T-cell (primary cell): ENCODE measurements around the gene TNNT1. TPM values are rescaled to one million over a fixed set of nuclear protein-coding genes. Genes with fewer than 3 reads are reported as not detected.
"Not testable (repeated sequence)": the region's sequence is repeated elsewhere in the genome, so short reads cannot be mapped to it uniquely, and the experiment has no call there.

Experiments used
- ATAC-seq, 4 experiments: fragments of 200-7000 bp in 3 of 4; fragments of 150-1000 bp in 1 of 4; cut with Tn5 transposase; replicated peaks in 1 of 4; 1 replicate in 3 of 4; 2 replicates in 1 of 4; pipeline ENCODE4 v1.10.0; 2021; ENCODE audit warnings: moderate library complexity in 3 of 4, mild to moderate bottlenecking in 2 of 4, moderate number of reproducible peaks in 1 of 4
- CTCF ChIA-PET, 2 donors: fragments of 300-600 bp; sonication (Branson Sonifier 250); formaldehyde crosslinking; loops; one replicate each; lab custom pipeline; 2022; ENCODE audit warnings: antibody characterized with exemption in 2 of 2; lab: Charles Lee
- POLR2A ChIA-PET, 2 donors: fragments of 300-600 bp; sonication (Branson Sonifier 250); formaldehyde crosslinking; loops; one replicate each; lab custom pipeline; 2022; ENCODE audit warnings: antibody characterized with exemption in 2 of 2; lab: Charles Lee
- DNase-seq, 35 experiments: peaks; one replicate each; pipeline versions ENCODE4 v3.0.0 to v3.0.0-alpha.2; 2013 to 2023
- H3K27ac ChIP-seq: one replicate; pipeline ENCODE4 v1.5.1; 2013; ENCODE audit warnings: low read length
- H3K27me3 ChIP-seq, 2 experiments: replicated peaks in 1 of 2; 1 replicate in 1 of 2; 2 replicates in 1 of 2; pipeline versions ENCODE4 v1.6.1 to v1.7.0; 2013; ENCODE audit warnings: low read length in 1 of 2, mixed read lengths in 1 of 2; ENCODE audit not compliant: control insufficient read depth in 2 of 2, insufficient read depth in 2 of 2; ENCODE audit errors: extremely low read depth in 1 of 2
- H3K36me3 ChIP-seq, 2 donors: 1 replicate in 1 of 2; 2 replicates in 1 of 2; pipeline versions ENCODE4 v1.6.1 to v1.7.0; 2013; ENCODE audit warnings: low read length in 1 of 2; ENCODE audit not compliant: control insufficient read depth in 2 of 2, insufficient read depth in 1 of 2; ENCODE audit errors: extremely low read depth in 1 of 2
- H3K4me1 ChIP-seq, 2 experiments: 1 replicate in 1 of 2; 2 replicates in 1 of 2; pipeline versions ENCODE4 v1.6.1 to v1.7.0; 2013; ENCODE audit warnings: low read length in 2 of 2, mixed read lengths in 1 of 2; ENCODE audit not compliant: insufficient read depth in 2 of 2, control insufficient read depth in 1 of 2; ENCODE audit errors: extremely low read depth in 1 of 2
- H3K4me3 ChIP-seq, 2 donors: 1 replicate in 1 of 2; 2 replicates in 1 of 2; pipeline versions ENCODE4 v1.5.1 to v1.7.0; 2013; ENCODE audit warnings: mild to moderate bottlenecking in 2 of 2, low read length in 1 of 2, moderate library complexity in 1 of 2; ENCODE audit not compliant: control insufficient read depth in 1 of 2; ENCODE audit errors: extremely low read depth in 1 of 2
- H3K9me3 ChIP-seq: 2 replicates; pipeline ENCODE4 v1.7.0; 2013
- H3K27ac Mint-ChIP-seq, 2 donors: one replicate each; pipeline ENCODE4 v1.8.0; 2020 to 2021; ENCODE audit warnings: mild to moderate bottlenecking in 2 of 2, mixed read lengths in 2 of 2
- H3K27me3 Mint-ChIP-seq, 2 donors: one replicate each; pipeline ENCODE4 v1.8.0; 2021 to 2022; ENCODE audit warnings: mixed read lengths in 2 of 2
- H3K36me3 Mint-ChIP-seq: one replicate; pipeline ENCODE4 v1.8.0; 2021; ENCODE audit warnings: mixed read lengths
- H3K4me1 Mint-ChIP-seq, 3 donors: one replicate each; pipeline ENCODE4 v1.8.0; 2020 to 2022; ENCODE audit warnings: mixed read lengths in 3 of 3, mild to moderate bottlenecking in 1 of 3
- H3K4me3 Mint-ChIP-seq, 3 donors: one replicate each; pipeline ENCODE4 v1.8.0; 2020 to 2022; ENCODE audit warnings: mild to moderate bottlenecking in 3 of 3, mixed read lengths in 3 of 3, moderate library complexity in 3 of 3
- H3K9me3 Mint-ChIP-seq, 3 donors: one replicate each; pipeline ENCODE4 v1.8.0; 2020 to 2022; ENCODE audit warnings: mixed read lengths in 3 of 3
- WGBS: methylation state at CpG from one replicate; pipeline ENCODE4 v1.1.5; 2013; ENCODE audit warnings: missing lambda C conversion rate; ENCODE audit not compliant: insufficient coverage; 5-methylcytosine and 5-hydroxymethylcytosine counted together
- total RNA-seq, 35 experiments: library from RNA in 6 of 35; stranded (reverse) in 6 of 35; fragments of 120-200 nt in 1 of 35; gene quantifications; one replicate each; pipeline versions ENCODE4 v1.2.1 to v1.2.4 and lab custom pipeline; 2013 to 2026

Gene TNNT1
- total RNA-seq, 5 donors from 2014 or later (not counting 1 experiment from before 2014, with no cell fraction given), result 0.36 to 0.76 TPM; not detected in 3

GRCh38 chr19:55157064-55157908 lies 8.3 kb upstream of the TNNT1 start, which contains the start of gene TNNI3:
Gene TNNI3, minus strand, starts transcription at chr19:55157732. Its CDS starts 143 bp downstream, at chr19:55157589.
- Mint-ChIP-seq H3K36me3 (no peaks in the 10 kb centered on the region), H3K4me3 (peak within 1 kb of the TSS in 1 of 3 donors; percentile 43)
- H3K27me3 ChIP-seq, result peaks cover 0 to 74% of the 10 kb centered on the region in 2 experiments

GRCh38 chr19:55156202-55157063 lies 7.4 kb upstream of the TNNT1 start:
- Mint-ChIP-seq H3K27ac (no peak overlapping the region), H3K9me3 (peaks cover 7 to 15% (median 7%) of the 10 kb centered on the region in 3 donors), H3K36me3 (no peaks in the 10 kb centered on the region), H3K27me3 (peaks cover 18 to 47% of the 10 kb centered on the region in 2 donors), H3K4me1 (peaks cover 25 to 30% (median 29%) of the 10 kb centered on the region in 3 donors), H3K4me3 (peak overlapping the region in 1 of 3 donors; percentile 43)
- H3K27me3 ChIP-seq, result peaks cover 0 to 65% of the 10 kb centered on the region in 2 experiments
- no peaks in the 10 kb centered on the region for H3K36me3 ChIP-seq
- CTCF ChIA-PET, result no interaction called here
- H3K4me3 ChIP-seq, result peak overlapping the region in 1 of 2 donors; percentile 49
- POLR2A ChIA-PET, result no interaction called here
- ATAC-seq, result no peak
- no peak overlapping the region for H3K27ac ChIP-seq
- 16% methylated on average over 19 of the region's 52 CpGs for WGBS
- H3K4me1 ChIP-seq, result peaks cover 3 to 40% of the 10 kb centered on the region in 2 experiments
- peaks cover 3% of the 10 kb centered on the region for H3K9me3 ChIP-seq
- DNase-seq, result peak in 18 of 35 experiments; percentile 3 to 54 (median 32)

More at GRCh38 chr19:55157064-55157908, 8.3 kb upstream of the TNNT1 start, which contains the start of gene TNNI3:
- CTCF ChIA-PET, result no interaction called here
- Mint-ChIP-seq H3K27ac (no peak within 1 kb of the TSS), H3K27me3 (peaks cover 18 to 51% of the 10 kb centered on the region in 2 donors), H3K9me3 (peaks cover under 1 to 6% (median 1%) of the 10 kb centered on the region in 3 donors), H3K4me1 (peaks cover 19 to 24% (median 20%) of the 10 kb centered on the region in 3 donors)
- POLR2A ChIA-PET, result no interaction called here
- Histone ChIP-seq H3K27ac (no peak within 1 kb of the TSS), H3K4me3 (peak within 1 kb of the TSS in 1 of 2 donors; percentile 49), H3K9me3 (no peaks in the 10 kb centered on the region), H3K36me3 (no peaks in the 10 kb centered on the region), H3K4me1 (peaks cover 3 to 34% of the 10 kb centered on the region in 2 experiments)
- ATAC-seq (no peak), DNase-seq (no peak)
- WGBS, result 56% methylated on average over 25 of the region's 39 CpGs

DNA sequence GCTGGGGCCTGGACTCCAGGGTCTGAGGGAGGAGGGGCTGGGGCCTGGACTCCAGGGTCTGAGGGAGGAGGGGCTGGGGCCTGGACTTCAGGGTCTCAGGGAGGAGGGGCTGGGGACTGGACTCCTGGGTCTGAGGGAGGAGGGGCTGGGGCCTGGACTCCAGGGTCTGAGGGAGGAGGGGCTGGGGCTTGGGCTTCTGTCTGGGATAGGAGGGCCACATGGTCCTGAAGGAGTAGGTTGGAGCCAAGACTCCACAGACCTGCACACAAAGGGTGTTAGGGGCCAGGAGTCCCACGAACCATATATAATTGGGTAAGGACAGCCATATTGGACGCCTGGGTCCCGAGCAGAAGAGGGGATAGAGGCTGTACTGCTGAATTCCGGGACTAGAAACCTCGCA lies 6.8 kb upstream of the TNNT1 start:
- H3K36me3 Mint-ChIP-seq, H3K9me3 ChIP-seq, DNase-seq, ATAC-seq, H3K27ac Mint-ChIP-seq, H3K36me3 ChIP-seq, H3K4me3 ChIP-seq, CTCF ChIA-PET, H3K27ac ChIP-seq, POLR2A ChIA-PET: not testable (repeated sequence)
- WGBS, result 19% methylated on average over 5 of the region's 5 CpGs
- Mint-ChIP-seq H3K27me3 (peaks cover 18 to 47% of the 10 kb centered on the region in 2 donors), H3K4me1 (peaks cover 26 to 30% (median 30%) of the 10 kb centered on the region in 3 donors), H3K4me3 (peak overlapping the region in 1 of 3 donors; percentile 43), H3K9me3 (peaks cover 7 to 16% (median 8%) of the 10 kb centered on the region in 3 donors)
- Histone ChIP-seq H3K27me3 (peaks cover 0 to 59% of the 10 kb centered on the region in 2 experiments), H3K4me1 (peaks cover 3 to 34% of the 10 kb centered on the region in 2 experiments)

DNA sequence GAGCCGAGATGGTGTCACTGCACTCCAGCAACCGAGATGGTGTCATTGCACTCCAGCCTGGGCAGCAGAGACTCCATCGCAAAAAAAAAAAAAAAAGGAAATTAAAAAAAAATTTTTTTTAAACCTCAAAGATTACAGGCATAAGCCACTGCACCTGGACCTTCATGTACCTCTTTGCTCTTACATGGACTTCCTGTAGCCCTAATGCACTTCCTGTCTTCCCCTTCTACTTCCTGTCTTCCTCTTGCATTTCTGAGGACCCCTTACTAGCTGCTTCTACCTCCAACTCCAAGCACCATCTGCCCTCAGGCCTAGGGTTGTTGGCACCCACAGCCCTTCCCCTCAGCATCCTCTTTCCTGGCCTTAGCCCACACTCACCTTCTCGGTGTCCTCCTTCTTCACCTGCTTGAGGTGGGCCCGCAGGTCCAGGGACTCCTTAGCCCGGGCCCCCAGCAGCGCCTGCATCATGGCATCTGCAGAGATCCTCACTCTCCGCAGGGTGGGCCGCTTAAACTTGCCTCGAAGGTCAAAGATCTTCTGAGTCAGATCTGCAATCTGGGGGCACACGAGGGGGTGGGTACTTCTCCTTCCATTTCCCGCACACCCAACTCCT lies 4.8 kb upstream of the TNNT1 start:
- Histone ChIP-seq H3K27me3 (peaks cover 0 to 51% of the 10 kb centered on the region in 2 experiments), H3K27ac (no peak overlapping the region), H3K36me3 (no peaks in the 10 kb centered on the region), H3K9me3 (peaks cover 3% of the 10 kb centered on the region), H3K4me1 (peaks cover 3 to 29% of the 10 kb centered on the region in 2 experiments), H3K4me3 (no peak overlapping the region)
- H3K4me3 Mint-ChIP-seq, result peak overlapping the region in 1 of 3 donors; percentile 65
- no peaks in the 10 kb centered on the region for H3K36me3 Mint-ChIP-seq
- ChIA-PET POLR2A (no interaction called here), CTCF (no interaction called here)
- peak overlapping the region; percentile 1 to 44 for H3K27ac Mint-ChIP-seq
- 80% methylated on average over 5 of the region's 12 CpGs for WGBS
- H3K27me3 Mint-ChIP-seq, result peaks cover 23 to 44% of the 10 kb centered on the region in 2 donors
- DNase-seq (no peak), ATAC-seq (no peak)
- H3K9me3 Mint-ChIP-seq, result peaks cover 7 to 16% (median 8%) of the 10 kb centered on the region in 3 donors
- H3K4me1 Mint-ChIP-seq, result peaks cover 23 to 28% (median 24%) of the 10 kb centered on the region in 3 donors

GRCh38 chr19:55152017-55152416 lies 3.0 kb upstream of the TNNT1 start:
- Mint-ChIP-seq H3K9me3 (peaks cover 7 to 16% (median 8%) of the 10 kb centered on the region in 3 donors), H3K27me3 (peaks cover 23 to 41% of the 10 kb centered on the region in 2 donors), H3K4me3 (no peak overlapping the region), H3K4me1 (peaks cover 23 to 26% (median 24%) of the 10 kb centered on the region in 3 donors), H3K36me3 (no peaks in the 10 kb centered on the region), H3K27ac (peak overlapping the region; percentile 85 to 91)
- ChIA-PET CTCF (no interaction called here), POLR2A (no interaction called here)
- DNase-seq (no peak), ATAC-seq (peak in 1 of 4 experiments; percentile 10)
- Histone ChIP-seq H3K9me3 (peaks cover 3% of the 10 kb centered on the region), H3K27ac (peak overlapping the region; percentile 79), H3K4me1 (peaks cover 3 to 28% of the 10 kb centered on the region in 2 experiments), H3K27me3 (peaks cover 2 to 50% of the 10 kb centered on the region in 2 experiments), H3K4me3 (no peak overlapping the region), H3K36me3 (no peaks in the 10 kb centered on the region)
